ENCODE data around the gene SAG. TPM values are rescaled to one million over a fixed set of nuclear protein-coding genes. Genes with fewer than 3 reads are reported as not detected.

The SAG gene
- total RNA-seq, 4 donors from 2014 or later = 0.07 TPM; not detected in 3

- intact Hi-C loops (cut with DNase I; ENCODE audit: low total_unique reads) = no loop called here
- TF ChIP-seq CTCF (IDR thresholded peaks at IDR 0.05) = no peak
- no peak for TF ChIP-seq POLR2A (IDR thresholded peaks at IDR 0.05)
- Histone ChIP-seq H3K4me1 (no peaks in the 10 kb centered on the region), H3K36me3 (no peaks in the 10 kb centered on the region), H3K4me3 (no peak overlapping the region), H3K27me3 (no peaks in the 10 kb centered on the region), H3K27ac (no peak overlapping the region), H3K9me3 (no peaks in the 10 kb centered on the region)
- DNase-seq = no peak
Observed at GRCh38 chr2:233341296-233341695, 33.7 kb downstream of the SAG start.

GRCh38 chr2:233342301-233342700 is 34.7 kb downstream of the SAG start:
- Histone ChIP-seq H3K27ac (no peak overlapping the region), H3K36me3 (no peaks in the 10 kb centered on the region), H3K4me1 (no peaks in the 10 kb centered on the region), H3K4me3 (no peak overlapping the region), H3K9me3 (no peaks in the 10 kb centered on the region), H3K27me3 (no peaks in the 10 kb centered on the region)
- DNase-seq = no peak
- intact Hi-C loops (cut with DNase I; ENCODE audit: low total_unique reads) = no loop called here
- no peak for TF ChIP-seq CTCF (IDR thresholded peaks at IDR 0.05)
- TF ChIP-seq POLR2A (IDR thresholded peaks at IDR 0.05) = no peak

- no peaks in the 10 kb centered on the region for H3K9me3 ChIP-seq
- no peak overlapping the region for H3K27ac ChIP-seq
- no peak overlapping the region for H3K4me3 ChIP-seq
- H3K36me3 ChIP-seq = no peaks in the 10 kb centered on the region
- intact Hi-C loops (cut with DNase I; ENCODE audit: low total_unique reads) = no loop called here
- TF ChIP-seq POLR2A (IDR thresholded peaks at IDR 0.05) (no peak), CTCF (IDR thresholded peaks at IDR 0.05) (no peak)
- no peak for DNase-seq
- H3K4me1 ChIP-seq = no peaks in the 10 kb centered on the region
- no peaks in the 10 kb centered on the region for H3K27me3 ChIP-seq
Observed at GRCh38 chr2:233343171-233343705, 35.6 kb downstream of the SAG start.

GRCh38 chr2:233346376-233346775 is 38.8 kb downstream of the SAG start:
- DNase-seq = no peak
- H3K27ac ChIP-seq = no peak overlapping the region
- no peaks in the 10 kb centered on the region for H3K36me3 ChIP-seq
- TF ChIP-seq POLR2A (IDR thresholded peaks at IDR 0.05) (no peak), CTCF (IDR thresholded peaks at IDR 0.05) (no peak)
- H3K4me1 ChIP-seq = no peaks in the 10 kb centered on the region
- no peaks in the 10 kb centered on the region for H3K9me3 ChIP-seq
- intact Hi-C loops (cut with DNase I; ENCODE audit: low total_unique reads) = no loop called here
- H3K4me3 ChIP-seq = no peak overlapping the region
- no peaks in the 10 kb centered on the region for H3K27me3 ChIP-seq

- no peaks in the 10 kb centered on the region for H3K9me3 ChIP-seq
- H3K36me3 ChIP-seq = no peaks in the 10 kb centered on the region
- H3K4me1 ChIP-seq = no peaks in the 10 kb centered on the region
- intact Hi-C loops (cut with DNase I; ENCODE audit: low total_unique reads) = no loop called here
- H3K27ac ChIP-seq = no peak overlapping the region
- H3K4me3 ChIP-seq = no peak overlapping the region
- TF ChIP-seq POLR2A (IDR thresholded peaks at IDR 0.05) = no peak
- no peak for TF ChIP-seq CTCF (IDR thresholded peaks at IDR 0.05)
- no peak for DNase-seq
- H3K27me3 ChIP-seq = no peaks in the 10 kb centered on the region
Observed at GRCh38 chr2:233346930-233347329, 39.3 kb downstream of the SAG start.

Measured in uterus (tissue), 4 donors.